SH-SY5Y (cell line): Measurements from ENCODE around the gene ODF4.

Source experiments
- GATA2 ChIP-seq: IDR thresholded peaks from 2 replicates; pipeline ENCODE4 v1.6.1; 2011; ENCODE audit warnings: mild to moderate bottlenecking, low read depth, low read length
- GATA3 ChIP-seq: IDR thresholded peaks from 2 replicates; pipeline ENCODE4 v1.6.1; 2011; ENCODE audit warnings: low read depth, mild to moderate bottlenecking, low read length, moderate library complexity

ODF4 gene

DNA sequence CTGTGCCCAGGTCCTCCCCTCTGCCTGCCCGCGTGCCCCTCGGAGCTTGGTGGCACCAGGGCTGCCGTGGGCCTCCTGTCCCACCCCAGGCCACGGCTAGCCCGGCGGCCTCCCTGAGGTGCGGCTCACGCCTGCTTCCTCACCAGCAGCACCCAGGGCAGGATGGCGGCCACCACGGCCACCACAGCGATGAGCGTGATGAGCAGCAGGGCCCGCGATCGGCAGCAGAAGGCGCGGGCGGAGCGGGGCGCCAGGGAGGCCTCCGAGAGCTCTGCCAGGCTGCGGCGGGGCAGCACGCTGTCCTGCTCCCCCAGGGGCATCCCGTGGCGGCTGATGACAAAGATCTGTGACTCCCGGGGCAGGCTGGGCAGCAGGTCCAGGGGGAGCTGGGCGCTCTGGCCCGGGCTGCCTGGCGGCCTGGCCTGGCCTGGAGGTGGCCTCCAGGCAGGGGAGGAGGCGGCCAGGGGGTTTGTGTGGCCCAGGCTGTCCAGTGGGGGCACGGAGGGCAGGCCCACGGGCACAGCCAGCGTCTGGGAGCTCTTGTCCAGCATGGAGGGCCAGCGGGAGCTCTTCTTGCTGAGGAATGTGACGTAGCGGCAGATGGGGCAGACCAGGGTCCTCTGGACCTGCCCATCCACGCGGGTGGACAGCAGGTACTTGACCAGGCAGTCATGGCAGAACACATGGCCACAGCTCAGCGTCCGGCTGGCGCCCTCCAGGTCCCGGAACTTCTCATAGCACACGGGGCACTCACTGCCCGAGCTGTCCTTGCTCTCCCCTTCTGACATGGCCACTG, 53.2 kb downstream of the ODF4 start:
- TF ChIP-seq GATA2 (no peak), GATA3 (no peak)

DNA sequence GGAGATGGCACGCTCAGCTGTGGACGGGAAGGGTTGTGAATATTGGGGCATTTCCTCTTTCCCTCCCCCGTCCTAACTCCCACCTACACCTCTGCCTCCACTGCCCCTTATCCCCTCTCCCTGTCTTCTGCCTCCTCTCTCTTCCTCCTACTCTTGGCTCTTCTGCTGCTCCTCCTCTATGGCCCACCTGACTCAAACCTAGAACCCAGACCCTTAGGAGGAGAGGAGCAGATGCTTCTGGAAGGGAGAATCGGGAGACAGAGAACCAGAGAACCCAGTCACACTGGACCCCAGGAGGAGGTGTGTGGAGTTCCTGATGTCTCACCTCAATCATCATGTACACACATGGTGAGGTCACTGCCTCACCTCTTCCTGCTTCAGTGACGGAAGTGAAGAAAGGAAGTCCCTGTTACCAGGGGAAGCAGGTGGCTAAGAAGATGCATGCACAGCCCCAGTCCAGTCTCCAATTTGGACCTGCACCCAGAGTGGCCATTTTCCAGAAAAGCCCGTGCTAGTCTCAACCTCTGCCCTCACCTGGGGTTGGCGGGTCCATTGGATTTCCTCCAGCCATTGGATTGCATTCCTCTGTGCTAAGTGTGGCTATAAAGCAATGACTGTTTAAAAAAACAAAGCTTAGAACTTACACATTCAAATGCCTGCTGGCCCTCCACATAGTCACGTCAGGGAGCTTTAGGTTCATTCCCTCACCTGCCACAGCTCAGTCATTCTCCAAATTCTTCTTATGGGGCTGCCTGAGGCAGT, 54.0 kb downstream of the ODF4 start:
- no peak for TF ChIP-seq GATA3
- TF ChIP-seq GATA2 = no peak
